Cortex of kidney (tissue), 1 donor: ENCODE data around the gene CLCN1.
"Not testable (repeated sequence)": the region's sequence is repeated elsewhere in the genome, so short reads cannot be mapped to it uniquely, and the experiment has no call there.

Experiments used
- DNase-seq: peaks from one replicate; lab custom pipeline; 2025; lab: John Stamatoyannopoulos, UW

CLCN1 gene

GRCh38 chr7:143315776-143316175 lies at the start of gene CLCN1:
TSS of gene CLCN1 (plus strand) at chr7:143316111. CDS start at chr7:143316213, 102 bp downstream.
- DNase-seq: no peak

DNA sequence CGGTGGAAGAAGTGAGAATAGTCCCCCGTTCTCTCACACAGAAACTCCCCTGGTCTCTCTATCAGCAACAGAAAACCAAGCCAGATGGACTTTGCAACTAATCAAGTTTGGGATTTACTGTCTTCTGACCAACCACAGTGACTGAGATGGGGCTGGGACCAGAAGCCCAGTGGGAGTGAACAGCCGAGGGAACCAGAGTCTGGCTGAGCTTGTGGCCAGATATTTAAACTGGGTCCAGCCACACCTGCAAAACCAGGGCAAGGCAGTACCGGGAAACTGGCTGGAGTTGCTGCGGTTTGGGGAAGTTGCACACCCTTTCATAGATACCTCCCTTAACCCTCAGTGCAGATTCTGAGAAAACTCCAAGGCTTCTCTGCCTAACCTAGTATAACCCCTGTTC lies 46.7 kb upstream of the CLCN1 start:
- no peak for DNase-seq

- DNase-seq: no peak
These were observed 44.7 kb upstream of the CLCN1 start for GRCh38 chr7:143271240-143271639.

DNA sequence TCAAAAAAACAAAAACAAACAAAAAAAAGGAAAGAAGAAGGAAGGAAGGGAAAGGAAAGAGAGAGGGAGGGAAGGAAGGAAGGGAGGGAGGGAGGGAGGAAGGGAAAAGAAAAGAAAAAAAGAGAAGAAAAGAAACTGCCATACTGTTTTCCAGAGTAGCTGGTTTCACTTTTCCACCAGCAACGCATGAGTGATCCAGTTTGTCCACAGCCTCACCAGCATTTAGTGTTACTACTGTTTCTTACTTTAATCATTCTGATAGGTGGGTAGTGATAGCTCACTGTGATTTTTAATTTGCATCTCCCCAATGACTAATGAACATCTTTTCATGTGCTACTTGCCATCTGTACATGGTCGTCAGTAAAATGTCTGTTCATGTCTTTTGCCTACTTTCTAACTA lies 43.0 kb upstream of the CLCN1 start:
- no peak for DNase-seq

- no peak for DNase-seq
These were observed 36.5 kb upstream of the CLCN1 start for GRCh38 chr7:143279186-143280098.

DNA sequence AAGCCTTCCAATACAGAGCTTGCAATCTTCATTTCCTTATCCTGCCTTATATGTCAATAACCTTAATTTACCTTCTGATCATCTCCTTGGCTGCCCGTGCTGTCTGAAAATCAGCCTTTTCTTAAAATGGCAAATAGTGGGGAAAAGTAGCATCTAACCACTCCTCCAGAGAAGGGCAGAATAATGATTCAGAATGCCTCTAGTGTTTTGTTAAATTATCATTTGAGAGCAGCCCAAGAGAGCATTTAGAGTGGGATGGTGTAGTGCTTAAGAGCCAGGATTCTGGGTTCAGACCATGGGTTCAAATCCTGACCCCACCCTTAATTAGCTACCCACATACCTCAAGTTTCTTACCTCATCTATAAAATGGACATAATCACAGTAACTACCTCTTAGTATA lies 35.8 kb upstream of the CLCN1 start:
- no peak for DNase-seq

- no peak for DNase-seq
These were observed 35.3 kb upstream of the CLCN1 start for GRCh38 chr7:143280566-143280965.

GRCh38 chr7:143281529-143281928 lies 34.4 kb upstream of the CLCN1 start:
- DNase-seq: no peak

DNA sequence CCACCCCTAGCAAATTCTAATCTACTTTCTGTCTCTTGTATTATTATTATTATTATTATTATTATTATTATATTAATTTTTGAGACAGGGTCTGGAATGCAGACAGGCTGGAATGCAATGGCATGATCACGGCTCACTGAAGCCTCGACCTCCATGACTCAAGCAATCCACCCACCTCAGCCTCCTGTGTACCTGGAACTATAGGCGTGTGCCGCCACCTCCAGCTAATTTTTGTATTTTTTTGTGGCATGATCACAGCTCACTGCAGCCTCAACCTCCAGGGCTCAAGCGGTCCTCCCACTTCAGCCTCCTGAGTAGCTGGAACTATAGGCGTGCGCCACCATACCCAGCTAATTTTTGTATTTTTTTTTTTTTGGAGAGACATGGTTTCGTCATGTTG lies 33.8 kb upstream of the CLCN1 start:
- DNase-seq: no peak

DNA sequence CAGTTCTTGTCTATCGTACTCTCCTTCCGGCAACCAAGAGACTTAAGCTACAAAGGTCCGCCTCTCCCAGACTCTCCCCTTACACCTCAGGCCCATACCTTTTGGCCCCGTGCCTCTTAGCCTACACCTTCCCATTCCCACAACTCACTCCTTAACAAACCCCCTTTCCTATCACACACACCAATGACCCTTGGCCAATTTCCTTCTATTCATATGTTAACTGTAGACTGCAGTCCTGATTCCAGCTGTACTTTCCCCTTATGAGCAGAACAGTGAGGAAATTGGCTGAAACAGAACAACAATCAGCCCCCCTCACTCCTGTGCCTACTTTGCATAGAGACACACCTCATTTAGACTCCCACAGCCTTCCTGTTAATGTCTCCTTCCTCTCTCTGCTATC lies 32.5 kb upstream of the CLCN1 start:
- no peak for DNase-seq

DNA sequence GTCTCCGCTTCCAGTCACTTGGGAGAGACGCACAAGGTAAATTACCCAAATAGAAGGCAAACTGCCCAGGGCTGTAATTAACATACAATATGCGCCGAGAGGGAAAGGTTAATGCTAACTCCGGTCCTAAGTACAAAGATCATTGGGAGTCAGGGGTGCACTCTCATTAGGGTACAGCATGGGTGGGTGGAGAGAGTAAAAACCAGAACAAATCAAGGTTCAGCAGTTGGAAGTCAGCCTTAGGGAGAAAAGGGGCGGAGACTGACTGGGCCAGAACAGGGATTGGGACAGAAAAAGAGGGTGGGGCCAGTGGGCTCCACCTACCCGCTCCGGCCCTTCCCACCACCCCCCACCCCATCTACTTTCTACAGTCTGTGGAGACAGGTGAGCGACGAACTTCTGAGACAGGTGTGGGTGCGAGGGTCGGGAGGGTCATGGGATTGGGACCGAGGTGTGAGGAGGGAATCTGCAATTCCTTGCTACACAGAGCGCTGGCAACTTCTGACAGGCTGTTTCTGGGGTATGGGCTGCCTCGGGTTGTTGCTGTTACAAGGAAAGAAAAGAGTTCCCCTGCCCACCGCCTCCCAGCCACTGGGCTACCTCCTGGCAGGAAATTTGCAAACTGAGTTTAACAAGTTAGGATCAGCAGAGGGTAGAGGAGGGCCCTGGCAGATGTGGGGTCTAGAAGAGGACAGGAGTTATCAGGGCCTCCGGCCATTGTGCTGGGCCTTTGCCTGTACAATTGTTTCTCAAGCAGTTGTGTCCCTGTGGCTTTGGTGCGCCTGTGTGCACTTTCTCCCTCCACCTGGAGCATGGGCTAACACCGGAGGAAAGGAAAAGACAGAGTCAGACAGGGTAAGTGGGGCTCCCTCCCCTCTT lies 31.1 kb upstream of the CLCN1 start, which contains the start of gene TMEM139:
Gene TMEM139 (plus strand): TSS at position 368 of the 879 bp plus-strand sequence. CDS start 1,000 bp downstream, outside the sequence.
- DNase-seq: no peak

- DNase-seq: no peak
These were observed 30.5 kb upstream of the CLCN1 start for GRCh38 chr7:143285470-143285778.

DNA sequence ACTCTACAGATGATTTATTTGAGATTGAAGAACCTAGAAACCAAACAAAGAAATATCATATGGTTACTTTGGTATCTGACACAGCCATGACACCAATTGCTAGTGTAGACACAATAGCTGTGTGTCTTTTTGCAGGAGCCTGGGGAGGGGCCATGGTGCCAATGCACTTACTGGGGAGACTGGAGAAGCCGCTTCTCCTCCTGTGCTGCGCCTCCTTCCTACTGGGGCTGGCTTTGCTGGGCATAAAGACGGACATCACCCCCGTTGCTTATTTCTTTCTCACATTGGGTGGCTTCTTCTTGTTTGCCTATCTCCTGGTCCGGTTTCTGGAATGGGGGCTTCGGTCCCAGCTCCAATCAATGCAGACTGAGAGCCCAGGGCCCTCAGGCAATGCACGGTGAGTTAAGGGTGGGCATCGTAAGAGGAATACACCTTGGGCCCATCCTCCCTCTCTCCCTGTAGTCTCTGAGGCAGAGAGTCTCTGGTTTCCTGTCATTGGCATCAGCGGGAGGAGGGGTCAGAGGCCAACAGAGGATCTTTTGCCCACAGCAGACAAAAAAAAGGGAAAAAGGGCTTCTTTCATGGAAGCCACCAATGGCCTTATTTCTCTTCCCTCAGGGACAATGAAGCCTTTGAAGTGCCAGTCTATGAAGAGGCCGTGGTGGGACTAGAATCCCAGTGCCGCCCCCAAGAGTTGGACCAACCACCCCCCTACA lies 29.9 kb upstream of the CLCN1 start:
- DNase-seq: no peak

DNA sequence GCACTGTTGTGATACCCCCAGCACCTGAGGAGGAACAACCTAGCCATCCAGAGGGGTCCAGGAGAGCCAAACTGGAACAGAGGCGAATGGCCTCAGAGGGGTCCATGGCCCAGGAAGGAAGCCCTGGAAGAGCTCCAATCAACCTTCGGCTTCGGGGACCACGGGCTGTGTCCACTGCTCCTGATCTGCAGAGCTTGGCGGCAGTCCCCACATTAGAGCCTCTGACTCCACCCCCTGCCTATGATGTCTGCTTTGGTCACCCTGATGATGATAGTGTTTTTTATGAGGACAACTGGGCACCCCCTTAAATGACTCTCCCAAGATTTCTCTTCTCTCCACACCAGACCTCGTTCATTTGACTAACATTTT lies 29.4 kb upstream of the CLCN1 start:
- DNase-seq: no peak

GRCh38 chr7:143287339-143287934 lies 28.5 kb upstream of the CLCN1 start:
- DNase-seq: no peak

DNA sequence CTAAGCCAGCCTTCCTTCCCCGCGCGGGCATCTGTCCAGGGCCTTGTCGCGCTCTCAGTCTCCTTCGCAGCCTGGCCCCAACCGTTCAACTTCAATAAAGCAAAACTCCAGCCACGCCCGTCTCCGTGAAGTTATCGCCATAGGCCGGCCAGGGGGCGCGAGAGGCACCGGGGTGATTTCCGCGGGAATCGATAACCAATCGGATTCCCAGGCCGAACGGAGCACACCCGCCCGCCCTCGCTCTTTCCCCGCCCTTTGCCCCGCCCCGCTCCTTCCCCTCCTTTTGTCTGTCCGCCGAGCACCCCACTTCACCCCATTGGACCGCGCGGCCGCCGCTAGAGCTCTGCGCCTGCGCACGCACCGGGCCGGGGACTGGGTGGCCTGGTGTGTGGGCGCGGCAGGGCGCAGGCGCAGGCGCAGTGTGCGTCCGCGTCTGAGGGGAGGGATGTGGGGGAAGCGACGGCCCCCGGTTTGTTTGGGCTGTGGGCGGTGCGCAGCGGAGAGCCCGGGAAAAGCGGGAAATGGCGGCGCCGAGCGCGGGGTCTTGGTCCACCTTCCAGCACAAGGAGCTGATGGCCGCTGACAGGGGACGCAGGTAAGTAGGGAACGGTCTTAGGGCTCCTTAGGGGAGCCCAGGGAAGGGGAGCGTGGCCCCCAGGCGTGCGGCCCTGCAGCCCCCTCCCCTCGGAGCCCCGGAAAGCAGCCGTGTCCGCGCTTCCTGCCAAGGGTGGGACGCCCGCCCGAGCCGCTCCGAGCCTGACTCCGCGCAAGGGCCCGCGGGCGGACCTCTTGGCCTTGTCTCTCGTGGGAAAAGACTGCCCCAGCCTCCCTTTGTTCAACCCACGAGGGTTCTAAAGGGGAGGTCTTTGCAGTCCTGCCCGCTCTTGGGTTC lies 27.7 kb upstream of the CLCN1 start, which contains the start of gene CASP2:
Gene CASP2 (plus strand): TSS at position 417 of the 892 bp plus-strand sequence. CDS start 105 bp downstream, at position 522.
- peak; percentile 54 for DNase-seq

DNA sequence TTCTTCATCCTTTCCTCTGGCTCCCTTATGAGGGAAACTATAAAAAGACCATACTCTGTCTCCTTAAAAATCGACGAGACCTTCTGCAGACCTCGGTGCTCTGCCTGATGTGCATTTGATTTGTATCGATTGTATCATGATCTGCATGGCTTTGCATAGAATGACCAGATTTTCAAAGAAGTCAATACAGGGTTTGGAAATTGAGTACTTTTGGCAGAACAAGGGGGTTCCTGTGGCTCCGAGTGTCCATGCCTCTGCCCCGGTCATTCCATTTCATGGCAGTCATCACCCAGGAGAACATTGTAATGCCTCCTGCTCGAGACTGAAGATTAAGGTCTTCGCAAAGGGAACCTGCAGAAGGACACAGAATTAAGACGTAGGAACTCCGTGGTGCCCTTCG lies 27.1 kb upstream of the CLCN1 start:
- no peak for DNase-seq

- no peak for DNase-seq
These were observed 26.5 kb upstream of the CLCN1 start for GRCh38 chr7:143289421-143289820.

DNA sequence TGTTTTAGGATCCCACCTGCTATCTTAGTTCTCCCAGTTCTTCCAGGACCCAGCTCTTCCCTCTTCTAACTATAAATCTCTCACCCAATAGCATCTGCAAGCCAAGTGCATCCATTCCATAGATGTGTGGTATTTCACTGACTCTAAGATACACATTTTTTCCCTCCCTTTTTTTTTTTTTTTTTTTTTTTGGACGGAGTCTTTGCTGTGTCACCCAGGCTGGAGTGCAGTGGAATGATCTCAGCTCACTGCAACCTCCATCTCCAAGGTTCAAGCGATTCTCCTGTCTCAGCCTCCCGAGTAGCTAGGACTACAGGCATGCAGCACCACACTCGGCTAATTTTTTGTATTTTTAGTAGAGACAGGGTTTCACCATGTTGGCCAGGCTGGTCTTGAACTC lies 26.0 kb upstream of the CLCN1 start:
- DNase-seq: not testable (repeated sequence)

- DNase-seq: no peak
These were observed 25.6 kb upstream of the CLCN1 start for GRCh38 chr7:143290293-143290692.

DNA sequence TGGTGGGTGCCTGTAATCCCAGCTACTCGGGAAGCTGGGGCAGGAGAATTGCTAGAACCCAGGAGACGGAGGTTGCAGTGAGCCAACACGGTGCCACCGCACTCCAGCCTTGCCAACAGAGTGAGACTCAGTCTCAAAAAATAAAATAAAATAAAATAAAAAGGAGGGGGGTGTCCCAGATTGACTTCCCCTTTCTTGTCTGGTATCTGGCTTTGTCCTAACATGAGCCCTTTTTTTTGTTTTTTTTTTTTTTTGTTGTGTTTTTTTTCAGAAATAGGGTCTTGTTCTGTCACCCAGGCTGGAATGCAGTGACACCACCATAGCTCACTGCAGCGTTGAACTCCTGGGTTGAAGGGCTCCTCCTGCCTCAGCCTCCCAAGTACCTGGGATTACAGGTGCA lies 23.0 kb upstream of the CLCN1 start:
- no peak for DNase-seq
